ENCODE measurements around the gene ALPG.
"Not testable (repeated sequence)": the region's sequence is repeated elsewhere in the genome, so short reads cannot be mapped to it uniquely, and the experiment has no call there.

ALPG gene

DNA sequence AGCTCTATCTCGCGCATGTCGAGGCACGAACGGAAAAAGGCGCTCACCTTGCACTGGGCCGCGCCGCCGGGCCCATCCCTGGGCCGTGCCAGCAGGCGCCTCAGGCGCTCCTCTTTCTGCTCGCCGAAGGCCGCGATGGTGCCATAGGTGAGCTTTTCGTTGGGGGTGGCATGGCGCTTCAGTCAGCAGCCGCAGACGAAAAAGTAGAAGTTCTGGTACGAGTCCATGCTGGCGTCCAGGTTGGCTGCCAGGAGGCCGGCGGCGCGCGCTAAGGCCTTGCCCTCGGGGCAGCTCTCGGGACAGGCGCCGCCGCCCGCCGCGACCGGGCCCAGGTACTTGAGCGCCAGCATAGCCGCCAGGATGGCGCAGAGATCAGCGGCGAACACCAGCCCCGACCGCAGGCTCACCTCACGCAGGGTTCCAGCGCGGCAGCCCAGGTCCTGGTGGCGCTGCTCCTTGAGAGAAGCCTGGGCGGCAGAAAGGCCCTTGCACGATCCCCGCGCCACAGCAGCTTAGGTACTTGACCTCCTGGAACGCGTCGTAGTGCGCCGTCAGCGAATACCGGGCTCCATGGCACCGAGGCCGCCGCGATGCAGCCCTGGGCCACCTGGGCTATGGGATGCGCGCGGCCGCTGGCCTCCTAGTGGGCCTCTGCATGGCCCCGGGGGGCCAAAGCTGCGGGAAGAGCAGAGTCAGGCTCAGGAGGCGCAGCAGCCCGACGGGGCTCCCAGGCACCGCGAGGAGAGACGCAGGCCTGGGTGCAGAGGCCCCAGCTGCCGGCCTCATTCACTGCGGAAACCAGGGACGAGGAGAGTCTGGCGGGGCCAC, 12.8 kb downstream of the ALPG start:
- TF ChIP-seq, protein P1, sequence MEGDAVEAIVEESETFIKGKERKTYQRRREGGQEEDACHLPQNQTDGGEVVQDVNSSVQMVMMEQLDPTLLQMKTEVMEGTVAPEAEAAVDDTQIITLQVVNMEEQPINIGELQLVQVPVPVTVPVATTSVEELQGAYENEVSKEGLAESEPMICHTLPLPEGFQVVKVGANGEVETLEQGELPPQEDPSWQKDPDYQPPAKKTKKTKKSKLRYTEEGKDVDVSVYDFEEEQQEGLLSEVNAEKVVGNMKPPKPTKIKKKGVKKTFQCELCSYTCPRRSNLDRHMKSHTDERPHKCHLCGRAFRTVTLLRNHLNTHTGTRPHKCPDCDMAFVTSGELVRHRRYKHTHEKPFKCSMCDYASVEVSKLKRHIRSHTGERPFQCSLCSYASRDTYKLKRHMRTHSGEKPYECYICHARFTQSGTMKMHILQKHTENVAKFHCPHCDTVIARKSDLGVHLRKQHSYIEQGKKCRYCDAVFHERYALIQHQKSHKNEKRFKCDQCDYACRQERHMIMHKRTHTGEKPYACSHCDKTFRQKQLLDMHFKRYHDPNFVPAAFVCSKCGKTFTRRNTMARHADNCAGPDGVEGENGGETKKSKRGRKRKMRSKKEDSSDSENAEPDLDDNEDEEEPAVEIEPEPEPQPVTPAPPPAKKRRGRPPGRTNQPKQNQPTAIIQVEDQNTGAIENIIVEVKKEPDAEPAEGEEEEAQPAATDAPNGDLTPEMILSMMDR (IDR thresholded peaks at IDR 0.05; ENCODE audit: control insufficient read depth, insufficient read depth, low read depth, low read length, missing control alignments): no peak
- no peak for DNase-seq (ENCODE audit: low read depth)
- no peak overlapping the region for H3K4me3 ChIP-seq (ENCODE audit: control insufficient read depth, low read depth, low read length)

GRCh38 chr2:232420073-232420454, 13.4 kb downstream of the ALPG start:
- H3K4me3 ChIP-seq (ENCODE audit: control insufficient read depth, low read depth, low read length): no peak overlapping the region
- DNase-seq (ENCODE audit: low read depth): no peak
- TF ChIP-seq, protein P1 (IDR thresholded peaks at IDR 0.05; ENCODE audit: control insufficient read depth, insufficient read depth, low read depth, low read length, missing control alignments): no peak

GRCh38 chr2:232420463-232421188, 14.0 kb downstream of the ALPG start:
- no peak overlapping the region for H3K4me3 ChIP-seq (ENCODE audit: control insufficient read depth, low read depth, low read length)
- TF ChIP-seq, protein P1 (IDR thresholded peaks at IDR 0.05; ENCODE audit: control insufficient read depth, insufficient read depth, low read depth, low read length, missing control alignments): no peak
- no peak for DNase-seq (ENCODE audit: low read depth)

- TF ChIP-seq, protein P1 (IDR thresholded peaks at IDR 0.05; ENCODE audit: control insufficient read depth, insufficient read depth, low read depth, low read length, missing control alignments): no peak
- H3K4me3 ChIP-seq (ENCODE audit: control insufficient read depth, low read depth, low read length): no peak overlapping the region
These were observed 14.6 kb downstream of the ALPG start for GRCh38 chr2:232421189-232421785.

DNA sequence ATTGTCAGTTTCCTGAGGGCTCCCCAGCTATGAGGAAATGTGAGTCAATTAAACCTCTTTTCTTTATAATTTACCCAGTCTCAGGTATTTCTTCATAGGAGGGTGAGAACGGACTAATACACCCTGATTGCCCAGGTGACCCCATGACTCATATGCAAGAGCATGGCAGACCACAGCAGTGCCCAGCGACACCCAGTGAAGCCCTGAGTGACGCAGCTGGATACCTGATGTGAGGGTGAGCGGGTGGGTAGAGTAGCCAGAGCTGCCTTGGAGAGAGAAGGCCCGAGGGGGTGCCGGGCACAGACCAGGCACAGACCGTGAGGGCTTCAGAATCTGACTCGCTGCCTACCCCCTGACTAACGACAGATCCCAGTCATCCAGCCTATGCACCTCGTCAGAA, 15.4 kb downstream of the ALPG start:
- TF ChIP-seq, protein P1 (IDR thresholded peaks at IDR 0.05; ENCODE audit: control insufficient read depth, insufficient read depth, low read depth, low read length, missing control alignments): no peak
- no peak overlapping the region for H3K4me3 ChIP-seq (ENCODE audit: control insufficient read depth, low read depth, low read length)
- no peak for DNase-seq (ENCODE audit: low read depth)

More at GRCh38 chr2:232421189-232421785, 14.6 kb downstream of the ALPG start:
- DNase-seq (ENCODE audit: low read depth): no peak

DNA sequence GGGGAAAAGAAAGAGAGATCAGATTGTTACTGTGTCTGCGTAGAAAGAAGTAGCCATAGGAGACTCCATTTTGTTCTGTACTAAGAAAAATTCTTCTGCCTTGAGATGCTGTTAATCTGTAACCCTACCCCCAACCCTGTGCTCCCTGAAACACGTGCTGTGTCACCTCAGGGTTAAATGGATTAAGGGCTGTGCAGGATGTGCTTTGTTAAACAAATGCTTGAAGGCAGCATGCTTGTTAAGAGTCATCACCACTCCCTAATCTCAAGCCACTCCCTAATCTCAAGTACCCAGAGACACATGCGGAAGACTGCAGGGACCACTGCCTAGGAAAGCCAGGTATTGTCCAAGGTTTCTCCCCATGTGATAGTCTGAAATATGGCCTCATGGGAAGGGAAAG, 16.4 kb downstream of the ALPG start:
- not testable (repeated sequence) for H3K4me3 ChIP-seq (ENCODE audit: control insufficient read depth, low read depth, low read length); DNase-seq (ENCODE audit: low read depth)

DNA sequence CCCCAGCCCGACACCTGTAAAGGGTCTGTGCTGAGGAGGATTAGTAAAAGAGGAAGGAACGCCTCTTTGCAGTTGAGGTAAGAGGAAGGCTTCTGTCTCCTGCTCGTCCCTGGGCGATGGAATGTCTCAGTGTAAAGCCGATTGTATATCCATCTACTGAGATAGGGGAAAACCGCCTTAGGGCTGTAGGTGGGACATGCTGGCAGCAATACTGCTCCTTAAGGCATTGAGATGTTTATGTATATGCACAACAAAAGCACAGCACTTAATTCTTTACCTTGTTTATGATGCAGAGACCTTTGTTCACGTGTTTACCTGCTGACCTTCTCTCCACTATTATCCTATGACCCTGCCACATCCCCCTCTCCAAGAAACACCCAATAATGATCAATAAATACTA, 16.8 kb downstream of the ALPG start:
- not testable (repeated sequence) for H3K4me3 ChIP-seq (ENCODE audit: control insufficient read depth, low read depth, low read length); DNase-seq (ENCODE audit: low read depth)
